HEK293 (cell line): ENCODE data around the gene OR11H6.

Source experiments
- CTCF ChIA-PET: fragments of 350-600 bp; formaldehyde crosslinking; extraction: SDS; loops from one replicate; lab custom pipeline; 2021; ENCODE audit warnings: antibody characterized with exemption; lab: Yijun Ruan, JAX
- POLR2A ChIA-PET: fragments of 300-600 bp; formaldehyde crosslinking; extraction: SDS; loops from one replicate; lab custom pipeline; 2020; ENCODE audit warnings: antibody characterized with exemption, inconsistent platforms; lab: Yijun Ruan, JAX
- H3K27ac ChIP-seq: fragments of 200-500 bp; sonication (Bioruptor generic); 2 replicates; pipeline ENCODE4 v1.5.1; 2014; ENCODE audit warnings: low read depth, low read length, control low read depth, inconsistent platforms; ENCODE audit errors: extremely low read depth
- H3K36me3 ChIP-seq, 2 experiments: fragments of 200-500 bp in 1 of 2; sonication (Bioruptor generic) in 1 of 2; 1 replicate in 1 of 2; 2 replicates in 1 of 2; pipeline ENCODE4 v1.5.1; 2014 to 2017; ENCODE audit warnings: inconsistent platforms in 2 of 2, low read length in 2 of 2; ENCODE audit not compliant: control insufficient read depth in 2 of 2, insufficient read depth in 1 of 2
- H3K4me1 ChIP-seq: fragments of 200-500 bp; sonication (Bioruptor generic); 2 replicates; pipeline ENCODE4 v1.5.1; 2014; ENCODE audit warnings: mild to moderate bottlenecking, low read length, inconsistent platforms; ENCODE audit not compliant: control insufficient read depth, insufficient read depth
- H3K4me3 ChIP-seq: 2 replicates; pipeline ENCODE4 v1.5.1; 2011; ENCODE audit warnings: low read depth, mild to moderate bottlenecking, control low read depth, low read length, moderate library complexity
- H3K9me3 ChIP-seq: fragments of 200-500 bp; sonication (Bioruptor generic); 2 replicates; pipeline ENCODE4 v1.5.1; 2014; ENCODE audit warnings: low read depth, low read length, inconsistent platforms; ENCODE audit not compliant: control insufficient read depth, insufficient read depth
- BCL6B ChIP-seq: fragments of 450-650 bp; formaldehyde crosslinking; IDR thresholded peaks from 2 replicates; pipeline ENCODE4 v1.5.1; 2017; ENCODE audit warnings: missing biosample characterization, missing genetic modification characterization
- GFI1B ChIP-seq: fragments of 450-650 bp; formaldehyde crosslinking; IDR thresholded peaks from 2 replicates; pipeline ENCODE4 v1.5.1; 2016; ENCODE audit warnings: missing biosample characterization, missing genetic modification characterization
- HOXA7 ChIP-seq: sonication (generic); formaldehyde crosslinking; IDR thresholded peaks from 2 replicates; pipeline ENCODE4 v1.8.1; 2022; ENCODE audit warnings: missing genetic modification reagents, borderline replicate concordance
- HOXC10 ChIP-seq: sonication (generic); formaldehyde crosslinking; IDR thresholded peaks from 2 replicates; pipeline ENCODE4 v1.8.1; 2023; ENCODE audit warnings: mild to moderate bottlenecking, missing genetic modification reagents
- KLF7 ChIP-seq: fragments of 450-650 bp; formaldehyde crosslinking; IDR thresholded peaks from 2 replicates; pipeline ENCODE4 v1.5.1; 2016; ENCODE audit warnings: missing biosample characterization, missing genetic modification characterization, borderline replicate concordance
- KLF9 ChIP-seq: fragments of 450-650 bp; formaldehyde crosslinking; IDR thresholded peaks from 2 replicates; pipeline ENCODE4 v1.5.1; 2016; ENCODE audit warnings: missing biosample characterization, missing genetic modification characterization, low read depth
- SCRT2 ChIP-seq: fragments of 450-650 bp; formaldehyde crosslinking; IDR thresholded peaks from 2 replicates; pipeline ENCODE4 v1.5.1; 2016; ENCODE audit warnings: missing biosample characterization, missing genetic modification characterization
- SP2 ChIP-seq: fragments of 450-650 bp; formaldehyde crosslinking; IDR thresholded peaks from 2 replicates; pipeline ENCODE4 v1.5.1; 2016; ENCODE audit warnings: missing biosample characterization, missing genetic modification characterization
- SP3 ChIP-seq: fragments of 450-650 bp; formaldehyde crosslinking; IDR thresholded peaks from 2 replicates; pipeline ENCODE4 v1.5.1; 2016; ENCODE audit warnings: missing biosample characterization, missing genetic modification characterization
- YY1 ChIP-seq: fragments of 450-650 bp; formaldehyde crosslinking; IDR thresholded peaks from 2 replicates; pipeline ENCODE4 v1.5.1; 2018; ENCODE audit warnings: missing biosample characterization, missing genetic modification characterization
- ZBTB1 ChIP-seq: fragments of 450-650 bp; formaldehyde crosslinking; IDR thresholded peaks from 2 replicates; pipeline ENCODE4 v1.5.1; 2016; ENCODE audit warnings: missing biosample characterization, missing genetic modification characterization
- ZBTB21 ChIP-seq: fragments of 450-650 bp; formaldehyde crosslinking; IDR thresholded peaks from 2 replicates; pipeline ENCODE4 v1.5.1; 2017; ENCODE audit warnings: missing biosample characterization, missing genetic modification characterization
- ZNF121 ChIP-seq: fragments of 450-650 bp; formaldehyde crosslinking; IDR thresholded peaks from 2 replicates; pipeline ENCODE4 v1.5.1; 2016; ENCODE audit warnings: missing biosample characterization, missing genetic modification characterization
- ZNF146 ChIP-seq: fragments of 450-650 bp; formaldehyde crosslinking; IDR thresholded peaks from 2 replicates; pipeline ENCODE4 v1.5.1; 2016; ENCODE audit warnings: missing biosample characterization, missing genetic modification characterization
- ZNF19 ChIP-seq: fragments of 450-650 bp; formaldehyde crosslinking; IDR thresholded peaks from 2 replicates; pipeline ENCODE4; 2016; ENCODE audit warnings: missing biosample characterization, missing genetic modification characterization, low read depth
- ZNF248 ChIP-seq: fragments of 450-650 bp; formaldehyde crosslinking; IDR thresholded peaks from 2 replicates; pipeline ENCODE4 v1.5.1; 2017; ENCODE audit warnings: missing biosample characterization, missing genetic modification characterization
- ZNF266 ChIP-seq: fragments of 450-650 bp; formaldehyde crosslinking; IDR thresholded peaks from 2 replicates; pipeline ENCODE4 v1.5.1; 2016; ENCODE audit warnings: missing biosample characterization, missing genetic modification characterization, low read depth
- ZNF335 ChIP-seq: fragments of 450-650 bp; formaldehyde crosslinking; conservative IDR thresholded peaks from 2 replicates; pipeline ENCODE4 v1.5.1; 2016; ENCODE audit warnings: missing biosample characterization, missing genetic modification characterization
- ZNF354C ChIP-seq: fragments of 450-650 bp; formaldehyde crosslinking; IDR thresholded peaks from 2 replicates; pipeline ENCODE4 v1.5.1; 2016; ENCODE audit warnings: missing biosample characterization, missing genetic modification characterization, low read depth, borderline replicate concordance
- ZNF37A ChIP-seq: fragments of 450-650 bp; IDR thresholded peaks from 2 replicates; pipeline ENCODE4 v1.5.1; 2018; ENCODE audit warnings: missing biosample characterization, missing genetic modification characterization
- ZNF416 ChIP-seq: fragments of 450-650 bp; formaldehyde crosslinking; IDR thresholded peaks from 2 replicates; pipeline ENCODE4 v1.5.1; 2016; ENCODE audit warnings: missing biosample characterization, missing genetic modification characterization
- ZNF626 ChIP-seq: fragments of 450-650 bp; sonication (Bioruptor Pico); formaldehyde crosslinking; IDR thresholded peaks from 2 replicates; pipeline ENCODE4 v1.5.1; 2018; ENCODE audit warnings: missing biosample characterization, missing genetic modification characterization, inconsistent platforms
- ZNF677 ChIP-seq: fragments of 450-650 bp; IDR thresholded peaks from 2 replicates; pipeline ENCODE4 v1.5.0; 2018; ENCODE audit warnings: missing biosample characterization, mild to moderate bottlenecking, missing genetic modification characterization, moderate library complexity
- ZNF692 ChIP-seq: fragments of 450-650 bp; formaldehyde crosslinking; IDR thresholded peaks from 2 replicates; pipeline ENCODE4 v1.5.1; 2016; ENCODE audit warnings: missing biosample characterization, missing genetic modification characterization
- ZNF791 ChIP-seq: fragments of 450-650 bp; formaldehyde crosslinking; IDR thresholded peaks from 2 replicates; pipeline ENCODE4 v1.5.1; 2016; ENCODE audit warnings: missing biosample characterization, missing genetic modification characterization
- ZSCAN30 ChIP-seq: fragments of 450-650 bp; IDR thresholded peaks from 2 replicates; pipeline ENCODE4 v1.5.1; 2018; ENCODE audit warnings: missing biosample characterization, mild to moderate bottlenecking, missing genetic modification characterization, moderate library complexity
- TF ChIP-seq, protein P1 (sequence below): fragments of 450-650 bp; formaldehyde crosslinking; IDR thresholded peaks from 2 replicates; pipeline ENCODE4 v1.5.1; 2016; ENCODE audit warnings: missing biosample characterization, missing genetic modification characterization
- TF ChIP-seq, protein P2 (sequence below): fragments of 450-650 bp; formaldehyde crosslinking; IDR thresholded peaks from 2 replicates; pipeline ENCODE4 v1.5.1; 2017; ENCODE audit warnings: missing biosample characterization, mild to moderate bottlenecking, missing genetic modification characterization, moderate library complexity
- TF ChIP-seq, protein P3 (sequence below): fragments of 450-650 bp; formaldehyde crosslinking; IDR thresholded peaks from 2 replicates; pipeline ENCODE4 v1.5.1; 2016; ENCODE audit warnings: missing biosample characterization, missing genetic modification characterization

The OR11H6 gene

GRCh38 chr14:20198991-20199390, 24.5 kb upstream of the OR11H6 start (continued):
- no peak for TF ChIP-seq ZNF146 (tag by site-specific recombination)

GRCh38 chr14:20204721-20205120, 18.8 kb upstream of the OR11H6 start:
- Histone ChIP-seq H3K27ac (no peak overlapping the region), H3K4me3 (no peak overlapping the region), H3K4me1 (no peaks in the 10 kb centered on the region), H3K36me3 (no peaks in the 10 kb centered on the region), H3K9me3 (no peaks in the 10 kb centered on the region)
- ChIA-PET POLR2A (no interaction called here), CTCF (no interaction called here)
- TF ChIP-seq GFI1B (tag by site-specific recombination) (no peak), SP3 (tag by site-specific recombination) (no peak), HOXC10 (CRISPR knock-in tag) (no peak), KLF9 (tag by site-specific recombination) (no peak), ZNF266 (no peak), ZNF416 (tag by site-specific recombination) (no peak), ZNF335 (no peak), ZNF354C (tag by site-specific recombination) (no peak), ZBTB21 (no peak), HOXA7 (no peak), ZNF19 (tag by site-specific recombination) (no peak), ZNF121 (no peak), ZSCAN30 (no peak), ZNF677 (no peak), BCL6B (tag by site-specific recombination) (no peak)
- TF ChIP-seq, protein P1, sequence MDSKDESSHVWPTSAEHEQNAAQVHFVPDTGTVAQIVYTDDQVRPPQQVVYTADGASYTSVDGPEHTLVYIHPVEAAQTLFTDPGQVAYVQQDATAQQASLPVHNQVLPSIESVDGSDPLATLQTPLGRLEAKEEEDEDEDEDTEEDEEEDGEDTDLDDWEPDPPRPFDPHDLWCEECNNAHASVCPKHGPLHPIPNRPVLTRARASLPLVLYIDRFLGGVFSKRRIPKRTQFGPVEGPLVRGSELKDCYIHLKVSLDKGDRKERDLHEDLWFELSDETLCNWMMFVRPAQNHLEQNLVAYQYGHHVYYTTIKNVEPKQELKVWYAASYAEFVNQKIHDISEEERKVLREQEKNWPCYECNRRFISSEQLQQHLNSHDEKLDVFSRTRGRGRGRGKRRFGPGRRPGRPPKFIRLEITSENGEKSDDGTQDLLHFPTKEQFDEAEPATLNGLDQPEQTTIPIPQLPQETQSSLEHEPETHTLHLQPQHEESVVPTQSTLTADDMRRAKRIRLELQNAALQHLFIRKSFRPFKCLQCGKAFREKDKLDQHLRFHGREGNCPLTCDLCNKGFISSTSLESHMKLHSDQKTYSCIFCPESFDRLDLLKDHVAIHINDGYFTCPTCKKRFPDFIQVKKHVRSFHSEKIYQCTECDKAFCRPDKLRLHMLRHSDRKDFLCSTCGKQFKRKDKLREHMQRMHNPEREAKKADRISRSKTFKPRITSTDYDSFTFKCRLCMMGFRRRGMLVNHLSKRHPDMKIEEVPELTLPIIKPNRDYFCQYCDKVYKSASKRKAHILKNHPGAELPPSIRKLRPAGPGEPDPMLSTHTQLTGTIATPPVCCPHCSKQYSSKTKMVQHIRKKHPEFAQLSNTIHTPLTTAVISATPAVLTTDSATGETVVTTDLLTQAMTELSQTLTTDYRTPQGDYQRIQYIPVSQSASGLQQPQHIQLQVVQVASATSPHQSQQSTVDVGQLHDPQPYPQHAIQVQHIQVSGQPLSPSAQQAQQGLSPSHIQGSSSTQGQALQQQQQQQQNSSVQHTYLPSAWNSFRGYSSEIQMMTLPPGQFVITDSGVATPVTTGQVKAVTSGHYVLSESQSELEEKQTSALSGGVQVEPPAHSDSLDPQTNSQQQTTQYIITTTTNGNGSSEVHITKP = no peak
- TF ChIP-seq, protein P2, sequence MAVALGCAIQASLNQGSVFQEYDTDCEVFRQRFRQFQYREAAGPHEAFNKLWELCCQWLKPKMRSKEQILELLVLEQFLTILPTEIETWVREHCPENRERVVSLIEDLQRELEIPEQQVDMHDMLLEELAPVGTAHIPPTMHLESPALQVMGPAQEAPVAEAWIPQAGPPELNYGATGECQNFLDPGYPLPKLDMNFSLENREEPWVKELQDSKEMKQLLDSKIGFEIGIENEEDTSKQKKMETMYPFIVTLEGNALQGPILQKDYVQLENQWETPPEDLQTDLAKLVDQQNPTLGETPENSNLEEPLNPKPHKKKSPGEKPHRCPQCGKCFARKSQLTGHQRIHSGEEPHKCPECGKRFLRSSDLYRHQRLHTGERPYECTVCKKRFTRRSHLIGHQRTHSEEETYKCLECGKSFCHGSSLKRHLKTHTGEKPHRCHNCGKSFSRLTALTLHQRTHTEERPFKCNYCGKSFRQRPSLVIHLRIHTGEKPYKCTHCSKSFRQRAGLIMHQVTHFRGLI (tag by site-specific recombination) = no peak

DNA sequence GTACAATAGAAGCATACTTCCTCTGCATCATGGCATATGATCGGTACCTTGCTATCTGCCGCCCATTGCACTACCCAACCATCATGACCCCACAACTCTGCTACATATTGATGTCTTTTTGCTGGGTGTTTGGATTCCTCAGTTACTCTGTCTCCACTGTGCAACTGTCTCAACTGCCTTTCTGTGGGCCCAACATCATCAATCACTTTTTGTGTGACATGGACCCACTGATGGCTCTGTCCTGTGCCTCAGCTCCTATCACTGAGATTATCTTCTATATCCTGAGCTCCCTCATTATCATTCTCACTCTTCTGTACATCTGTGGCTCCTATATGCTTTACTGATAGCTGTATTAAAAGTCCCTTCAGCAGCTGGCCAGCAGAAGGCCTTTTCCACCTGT, 13.9 kb upstream of the OR11H6 start:
- POLR2A ChIA-PET = no interaction called here
- Histone ChIP-seq H3K4me1 (no peaks in the 10 kb centered on the region), H3K36me3 (no peaks in the 10 kb centered on the region), H3K9me3 (no peaks in the 10 kb centered on the region), H3K4me3 (no peak overlapping the region), H3K27ac (no peak overlapping the region)
- CTCF ChIA-PET = no interaction called here
- no peak for TF ChIP-seq ZNF248 (tag by site-specific recombination)
- TF ChIP-seq ZNF37A (tag by site-specific recombination) = no peak
- TF ChIP-seq ZNF692 (tag by site-specific recombination) = no peak
- TF ChIP-seq SCRT2 (tag by site-specific recombination) = no peak
- TF ChIP-seq YY1 (tag by site-specific recombination) = no peak
- TF ChIP-seq SP2 = no peak
- TF ChIP-seq KLF7 (tag by site-specific recombination) = no peak
- TF ChIP-seq ZNF626 (tag by site-specific recombination) = no peak
- TF ChIP-seq ZBTB1 (tag by site-specific recombination) = no peak
- TF ChIP-seq ZNF791 (tag by site-specific recombination) = no peak
- TF ChIP-seq, protein P3, sequence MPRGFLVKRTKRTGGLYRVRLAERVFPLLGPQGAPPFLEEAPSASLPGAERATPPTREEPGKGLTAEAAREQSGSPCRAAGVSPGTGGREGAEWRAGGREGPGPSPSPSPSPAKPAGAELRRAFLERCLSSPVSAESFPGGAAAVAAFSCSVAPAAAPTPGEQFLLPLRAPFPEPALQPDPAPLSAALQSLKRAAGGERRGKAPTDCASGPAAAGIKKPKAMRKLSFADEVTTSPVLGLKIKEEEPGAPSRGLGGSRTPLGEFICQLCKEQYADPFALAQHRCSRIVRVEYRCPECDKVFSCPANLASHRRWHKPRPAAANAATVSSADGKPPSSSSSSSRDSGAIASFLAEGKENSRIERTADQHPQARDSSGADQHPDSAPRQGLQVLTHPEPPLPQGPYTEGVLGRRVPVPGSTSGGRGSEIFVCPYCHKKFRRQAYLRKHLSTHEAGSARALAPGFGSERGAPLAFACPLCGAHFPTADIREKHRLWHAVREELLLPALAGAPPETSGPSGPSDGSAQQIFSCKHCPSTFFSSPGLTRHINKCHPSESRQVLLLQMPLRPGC (tag by site-specific recombination) = no peak
